Activated CD4-positive, alpha-beta T cell treated with anti-CD3 and anti-CD28 coated beads, Interleukin-2, amount 50 U/mL, for 24 hours (primary cell): ENCODE measurements around the gene UPF3A.

Experiments
- DNase-seq, 2 donors: peaks; one replicate each; pipeline ENCODE4 v3.0.0-alpha.2; 2020; ENCODE audit warnings: low read depth in 1 of 2, low spot score in 1 of 2

The UPF3A gene

DNA sequence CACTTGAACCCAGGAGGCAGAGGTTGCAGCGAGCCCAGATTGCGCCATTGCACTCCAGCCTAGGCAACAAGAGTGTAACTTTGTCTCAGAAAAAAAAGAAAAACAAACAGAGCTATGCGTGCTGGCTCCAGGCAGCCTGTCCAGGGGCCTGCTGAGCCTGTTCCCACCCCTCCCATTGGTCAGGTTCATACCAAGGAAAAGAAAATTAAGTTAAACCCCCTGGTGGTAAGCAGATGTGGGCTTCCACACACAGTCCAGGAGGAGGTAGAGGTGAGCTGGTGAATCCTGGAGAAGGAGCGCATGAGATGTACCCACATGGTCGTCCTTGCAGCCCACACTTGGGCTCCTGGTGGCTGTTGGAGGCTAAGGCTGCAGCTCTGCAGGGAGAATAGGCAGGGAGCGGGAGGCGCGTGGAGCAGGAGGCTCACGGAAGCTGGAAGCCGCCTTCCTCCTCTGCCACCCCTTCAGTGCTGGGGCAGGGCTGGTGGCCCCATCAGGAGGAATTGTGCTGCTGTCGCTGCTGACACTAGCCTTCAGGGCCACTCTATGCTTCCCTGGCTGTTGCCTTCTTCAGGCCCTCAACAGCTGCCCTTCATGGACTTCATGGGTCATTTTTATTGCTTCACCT lies 22.4 kb downstream of the UPF3A start:
- DNase-seq, result no peak

DNA sequence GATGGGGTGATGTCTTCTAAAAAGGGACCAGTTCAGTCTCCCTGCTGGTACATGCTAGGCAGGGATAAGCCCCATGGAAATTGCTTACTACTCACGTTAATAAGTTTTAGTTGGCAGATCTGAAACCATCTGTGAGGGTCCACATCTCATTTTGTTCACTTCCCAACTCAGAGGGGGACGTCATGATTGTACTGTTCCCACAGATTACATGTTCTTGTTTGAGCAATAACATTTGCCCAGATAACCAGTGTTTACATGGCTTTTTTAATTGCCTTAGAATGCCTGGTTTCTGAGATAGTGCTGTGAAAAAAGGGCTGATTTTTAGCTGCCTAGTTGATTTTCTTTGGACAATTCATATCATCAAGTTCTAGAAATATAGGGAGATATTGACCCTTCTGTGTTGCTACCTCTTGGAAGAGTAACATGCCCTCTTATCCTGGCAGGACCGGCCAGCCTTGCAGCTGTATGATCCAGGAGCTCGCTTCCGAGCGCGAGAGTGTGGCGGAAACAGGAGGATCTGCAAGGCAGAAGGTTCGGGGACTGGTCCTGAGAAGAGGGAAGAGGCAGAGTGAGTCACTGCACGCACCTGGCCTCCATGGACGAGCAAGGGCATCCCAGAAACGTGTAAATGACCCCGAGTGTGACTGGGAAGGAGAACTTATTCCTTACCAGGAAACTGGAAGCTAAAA lies 23.1 kb downstream of the UPF3A start:
- DNase-seq, result no peak

DNA sequence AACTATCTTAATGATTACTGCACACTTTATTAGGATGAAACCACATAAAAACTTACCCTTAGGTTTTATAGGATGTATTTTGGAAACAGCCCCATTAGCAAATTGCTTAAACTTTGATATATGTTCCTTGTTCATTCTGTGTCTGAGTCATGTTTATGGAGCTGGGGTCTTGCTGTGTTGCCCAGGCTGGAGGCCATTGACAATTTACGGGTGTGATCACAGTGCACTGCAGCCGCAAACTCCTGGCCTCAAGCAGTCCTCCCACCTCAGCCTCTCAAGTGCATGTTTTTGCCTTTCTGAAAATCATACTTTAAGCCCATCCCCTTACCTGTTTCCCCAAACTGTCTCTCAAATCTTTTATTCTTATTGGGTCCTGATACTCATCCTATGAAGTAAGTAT lies 27.7 kb downstream of the UPF3A start:
- DNase-seq, result no peak

DNA sequence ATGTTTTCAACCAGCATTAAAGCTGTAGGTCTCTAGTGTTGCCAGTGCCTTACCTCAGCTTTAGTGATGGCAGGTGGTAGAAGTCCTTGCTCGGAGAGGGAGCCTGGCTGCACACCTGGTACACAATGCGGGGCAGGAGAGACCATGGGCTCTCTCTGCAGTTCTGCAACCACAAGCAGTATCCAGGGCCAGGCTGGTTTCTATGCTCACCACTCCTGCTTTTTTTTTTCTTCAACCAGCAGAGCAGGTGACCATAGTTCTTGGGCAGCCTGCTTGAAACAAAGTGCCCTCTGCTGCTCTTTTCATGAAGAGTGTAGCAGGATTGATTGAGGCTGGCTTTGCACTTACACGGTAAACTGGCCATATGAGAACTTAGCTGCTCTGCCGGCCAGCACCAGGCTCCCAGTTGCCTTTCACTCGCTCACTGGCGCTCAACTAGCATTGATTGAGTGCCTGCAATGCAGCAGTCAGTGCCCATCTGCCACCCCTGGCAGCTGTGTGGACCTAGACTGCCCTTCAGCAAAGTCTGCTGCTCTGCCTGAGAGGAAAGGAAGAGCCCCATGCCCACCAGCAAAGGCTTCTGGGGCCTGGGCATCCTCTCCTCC lies 28.5 kb downstream of the UPF3A start:
- DNase-seq, result no peak

- DNase-seq, result no peak
Observed at GRCh38 chr13:114310956-114311355, 29.6 kb downstream of the UPF3A start.

GRCh38 chr13:114311387-114311786 lies 30.0 kb downstream of the UPF3A start:
- no peak for DNase-seq

- no peak for DNase-seq
Observed at GRCh38 chr13:114311908-114312307, 30.5 kb downstream of the UPF3A start.

- peak in 1 of 2 donors; percentile 13 for DNase-seq
Observed at GRCh38 chr13:114313061-114313860, 31.9 kb downstream of the UPF3A start.

DNA sequence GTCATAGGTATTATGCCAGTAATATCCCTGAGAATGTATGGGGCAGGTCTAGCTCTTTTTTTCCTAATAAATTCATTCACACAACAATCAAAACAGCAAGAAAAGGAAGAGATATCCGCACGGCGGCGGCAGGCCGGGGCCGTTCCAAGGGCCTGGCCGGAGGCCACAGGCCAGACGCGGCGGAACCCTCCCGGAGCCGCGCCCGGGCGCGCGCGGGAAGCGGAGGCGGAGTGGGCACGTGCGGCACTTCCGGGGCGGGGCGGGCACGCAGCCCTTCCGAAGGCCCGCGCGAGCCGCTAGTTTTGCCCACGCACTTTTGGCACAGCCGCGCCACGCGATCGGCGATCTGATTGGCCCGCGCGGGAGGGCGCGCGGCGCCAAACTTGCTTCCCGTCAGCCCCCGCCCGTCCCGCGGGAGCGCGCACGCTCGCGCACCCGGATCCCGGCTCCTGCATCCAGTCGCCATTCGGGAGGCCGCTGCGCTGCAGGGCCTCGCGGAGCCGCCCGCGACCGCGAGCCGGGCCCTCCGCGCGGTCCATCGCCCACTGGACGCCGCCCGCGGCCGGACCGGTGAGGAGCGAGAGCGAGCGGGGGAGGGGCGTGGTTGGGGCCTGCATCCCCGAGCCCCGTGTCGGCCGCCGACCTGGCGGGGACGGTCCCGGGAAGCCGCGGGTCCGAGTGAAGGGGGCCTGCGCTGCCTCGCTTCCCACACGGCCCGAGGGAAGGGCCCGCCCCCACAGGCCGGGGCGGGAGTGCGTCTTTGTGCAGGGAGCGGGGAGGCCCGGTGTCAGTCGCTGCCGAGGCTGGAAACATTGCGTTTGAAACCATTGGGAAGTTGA lies 32.9 kb downstream of the UPF3A start, which contains the start of gene CHAMP1:
Gene CHAMP1 (plus strand): TSS at position 430 of the 839 bp plus-strand sequence. CDS start 9,340 bp downstream, outside the sequence.
- DNase-seq, result peak; percentile 80 to 88

DNA sequence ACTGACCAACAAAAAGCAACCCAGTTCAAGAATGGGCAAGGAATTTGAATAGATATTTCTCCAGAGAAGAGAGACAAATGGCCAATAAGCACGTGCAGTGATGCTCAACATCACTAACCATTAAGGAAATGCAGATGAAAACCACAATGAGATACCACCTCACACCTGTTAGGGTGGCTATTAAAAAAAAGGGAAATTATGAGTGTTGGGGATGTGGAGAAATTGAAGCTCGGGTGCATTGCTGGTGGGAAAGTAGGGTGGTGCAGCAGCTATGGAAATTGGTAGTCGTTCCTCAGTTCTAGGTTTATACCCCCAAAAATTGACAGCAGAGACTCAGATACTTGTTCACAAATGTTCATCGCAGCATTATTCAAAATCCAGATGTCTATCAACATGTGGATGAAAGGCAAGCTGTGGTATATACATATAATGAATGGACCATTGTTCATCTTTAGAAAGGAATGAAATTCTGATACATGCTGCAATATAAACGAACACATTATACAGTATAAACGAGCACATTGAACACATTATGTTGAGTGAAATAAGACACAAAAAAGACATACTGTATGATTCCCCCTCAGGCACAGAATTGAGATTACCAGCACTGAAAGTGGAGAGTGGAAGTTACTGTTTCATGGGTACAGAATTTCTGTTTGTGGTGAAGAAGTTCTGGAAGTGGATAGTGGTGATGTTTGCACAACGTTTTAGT lies 33.8 kb downstream of the UPF3A start:
- no peak for DNase-seq

- DNase-seq, result no peak
Observed at GRCh38 chr13:114318624-114319023, 37.2 kb downstream of the UPF3A start.

DNA sequence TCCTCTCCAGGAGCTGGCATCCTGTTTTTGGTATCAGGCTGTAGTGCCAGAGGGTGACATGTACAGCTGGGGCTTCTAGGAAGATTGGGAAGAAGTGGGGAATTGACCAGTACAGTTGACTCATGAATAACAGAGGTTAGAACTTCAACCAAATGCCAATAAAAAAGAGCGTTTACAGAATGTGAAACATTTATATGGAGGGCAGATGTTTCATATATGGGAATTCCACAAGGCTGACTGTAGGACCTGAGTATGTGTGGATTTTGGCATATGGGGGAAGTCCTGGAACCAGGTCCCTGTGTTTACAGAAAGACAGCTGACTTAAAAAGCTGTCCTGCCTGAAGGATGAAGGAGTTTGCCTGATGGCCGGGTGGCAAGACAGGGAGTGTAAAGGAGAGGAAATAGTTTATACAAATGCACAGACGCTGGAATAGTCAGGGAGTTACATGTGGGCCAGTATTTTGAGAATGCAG lies 38.1 kb downstream of the UPF3A start:
- DNase-seq, result no peak

GRCh38 chr13:114320065-114320464 lies 38.7 kb downstream of the UPF3A start:
- no peak for DNase-seq

DNA sequence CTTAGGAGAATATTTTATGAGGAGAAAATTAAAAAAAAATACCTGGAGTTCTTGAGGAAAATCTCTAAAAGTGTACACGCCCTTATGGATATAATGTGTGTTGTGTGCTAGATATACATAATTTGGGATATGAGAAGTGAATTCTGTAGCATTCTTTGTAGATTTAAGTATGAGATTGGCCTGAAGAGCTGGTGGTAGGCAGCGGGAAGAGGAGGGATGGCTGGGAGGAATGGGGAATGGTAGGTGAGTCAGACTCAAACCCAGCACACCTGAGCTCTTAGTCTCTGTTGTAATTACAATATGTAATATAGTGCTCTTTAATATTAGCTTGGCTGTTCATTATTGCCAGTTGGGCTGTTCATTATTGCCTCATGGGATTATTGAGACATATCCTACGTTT lies 39.9 kb downstream of the UPF3A start:
- no peak for DNase-seq

- DNase-seq, result no peak
Observed at GRCh38 chr13:114323349-114323748, 41.9 kb downstream of the UPF3A start.

DNA sequence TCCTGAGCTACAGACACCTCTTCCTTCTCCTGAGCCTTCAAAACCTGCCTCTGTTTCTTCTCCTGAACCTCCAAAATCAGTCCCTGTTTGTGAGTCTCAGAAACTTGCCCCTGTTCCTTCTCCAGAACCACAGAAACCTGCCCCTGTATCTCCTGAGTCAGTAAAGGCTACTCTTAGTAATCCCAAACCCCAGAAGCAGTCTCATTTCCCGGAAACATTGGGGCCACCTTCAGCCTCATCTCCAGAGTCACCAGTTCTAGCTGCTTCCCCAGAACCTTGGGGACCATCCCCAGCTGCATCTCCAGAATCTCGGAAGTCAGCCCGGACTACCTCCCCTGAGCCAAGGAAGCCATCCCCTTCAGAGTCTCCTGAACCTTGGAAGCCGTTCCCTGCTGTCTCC lies 42.9 kb downstream of the UPF3A start:
- no peak for DNase-seq

- no peak for DNase-seq
Observed at GRCh38 chr13:114325729-114326128, 44.3 kb downstream of the UPF3A start.

DNA sequence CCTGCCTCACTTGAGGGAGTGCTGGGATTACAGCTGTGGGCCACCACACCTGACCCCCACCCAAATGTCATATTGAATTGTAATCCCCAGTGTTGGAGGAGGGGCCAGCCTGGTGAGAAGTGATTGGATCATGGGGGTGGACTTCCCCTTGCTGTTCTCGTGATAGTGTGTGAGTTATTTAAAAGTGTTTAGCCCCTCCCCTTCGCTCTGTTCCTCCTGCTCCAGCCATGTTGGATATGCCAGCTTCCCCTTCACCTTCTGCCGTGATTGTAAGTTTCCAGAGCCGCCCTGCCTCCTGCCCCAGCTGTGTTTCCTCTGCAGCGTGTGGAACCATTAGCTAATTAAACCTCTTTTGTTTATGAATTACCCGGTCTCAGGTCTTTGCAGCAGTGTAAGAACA lies 46.6 kb downstream of the UPF3A start:
- no peak for DNase-seq

DNA sequence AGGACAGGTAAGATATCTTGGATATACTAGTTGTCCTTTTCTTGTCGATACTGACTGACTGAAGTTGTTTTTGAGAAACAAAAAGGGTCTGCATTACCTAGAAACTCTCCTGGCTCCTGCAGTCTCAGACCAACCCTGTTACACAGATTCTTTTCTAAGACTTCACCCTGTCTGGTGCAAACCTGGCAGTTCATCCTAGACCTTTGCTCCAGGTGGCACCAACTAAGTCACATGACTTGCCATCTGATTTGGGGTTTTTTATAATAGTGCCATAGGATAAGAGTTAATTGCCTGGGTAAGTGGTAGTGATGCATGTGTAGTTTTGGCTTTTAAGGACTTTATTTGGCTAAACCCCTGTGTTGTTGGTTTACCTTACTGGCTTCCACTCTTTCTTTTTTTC lies 47.2 kb downstream of the UPF3A start:
- DNase-seq, result no peak

- no peak for DNase-seq
Observed at GRCh38 chr13:114330086-114330485, 48.7 kb downstream of the UPF3A start.
